ENCODE measurements around the gene EBPL. TPM values are rescaled to one million over a fixed set of nuclear protein-coding genes. Genes with fewer than 3 reads are reported as not detected.
"Not testable (repeated sequence)": the region's sequence is repeated elsewhere in the genome, so short reads cannot be mapped to it uniquely, and the experiment has no call there.

The EBPL gene
- total RNA-seq, 2 experiments from 2014 or later: 27.5 to 28.1 TPM

DNA sequence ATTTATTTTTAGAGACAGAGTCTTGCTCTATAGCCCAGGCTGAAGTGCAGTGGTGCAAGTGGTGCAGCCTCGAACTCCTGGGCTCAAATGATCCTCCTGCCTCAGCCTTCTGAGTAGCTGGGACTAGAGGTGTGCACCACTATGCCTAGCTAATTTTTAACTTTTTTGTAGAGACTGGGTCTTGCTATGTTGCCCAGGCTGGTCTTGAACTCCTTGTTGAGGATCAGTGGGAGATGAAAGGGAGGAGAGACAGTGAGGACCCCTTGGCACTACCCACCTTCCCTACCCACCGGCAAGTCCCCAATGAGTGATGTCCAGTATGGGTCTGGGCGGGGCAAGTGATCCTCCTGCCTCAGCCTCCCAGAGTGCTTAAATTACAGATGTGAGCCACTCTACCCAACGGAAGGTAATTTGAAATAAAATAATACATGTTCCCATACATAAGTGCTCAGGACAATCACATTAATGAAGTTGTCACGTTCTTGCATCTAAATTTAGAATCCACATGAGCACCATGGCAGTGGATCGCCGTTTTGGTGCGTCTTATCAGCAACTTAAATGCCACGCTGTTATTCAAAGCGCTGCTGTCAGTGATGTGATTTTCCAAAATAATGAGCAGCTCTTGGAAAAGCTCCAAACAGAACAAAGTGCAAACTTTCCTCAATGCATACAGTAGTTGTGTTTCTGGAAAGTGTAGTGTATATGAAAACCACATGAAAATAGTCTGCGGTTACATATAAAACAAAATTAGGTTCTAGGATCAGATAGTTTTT, 68.9 kb downstream of the EBPL start:
- ChIA-PET POLR2A (no interaction called here), CTCF (no interaction called here)
- no peak for DNase-seq
- no peaks in the 10 kb centered on the region for H3K9me3 Mint-ChIP-seq
- no peaks in the 10 kb centered on the region for H3K36me3 Mint-ChIP-seq (ENCODE audit: low read depth)
- no peaks in the 10 kb centered on the region for H3K4me1 Mint-ChIP-seq
- no peak overlapping the region for H3K4me3 Mint-ChIP-seq
- H3K27me3 Mint-ChIP-seq: no peaks in the 10 kb centered on the region
- H3K27ac Mint-ChIP-seq: no peak overlapping the region

DNA sequence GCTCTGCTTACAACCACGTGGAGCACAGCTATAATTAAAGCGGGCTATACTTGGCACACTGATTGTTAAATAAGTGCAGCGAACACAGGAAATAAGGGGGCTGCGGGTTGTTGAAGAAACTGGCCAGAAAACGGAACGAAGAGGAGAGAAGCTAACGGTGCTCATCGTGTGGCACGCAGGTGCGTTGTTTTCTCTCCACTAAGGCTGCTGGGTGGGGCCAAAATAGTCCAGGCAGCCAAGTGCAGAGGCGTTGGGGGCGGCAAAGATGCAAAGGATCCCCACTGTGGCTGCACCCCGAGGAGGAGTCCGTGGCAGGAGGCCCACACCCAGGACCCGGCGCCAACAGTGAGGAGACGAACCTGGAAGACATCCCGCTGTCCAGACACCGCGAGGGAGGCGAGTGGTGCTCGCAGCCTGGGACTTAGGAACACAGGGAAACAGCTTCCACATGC, 71.1 kb downstream of the EBPL start:
- Mint-ChIP-seq H3K36me3 (ENCODE audit: low read depth) (no peaks in the 10 kb centered on the region), H3K27me3 (no peaks in the 10 kb centered on the region), H3K9me3 (no peaks in the 10 kb centered on the region), H3K27ac (no peak overlapping the region), H3K4me1 (no peaks in the 10 kb centered on the region), H3K4me3 (no peak overlapping the region)
- DNase-seq: no peak
- CTCF ChIA-PET: interaction anchor here (1.3 kb wide), 1 partner anchor 12 kb away, joined by 3 read pairs; no protein-coding TSS in a partner anchor
- POLR2A ChIA-PET: interaction anchor here (1.5 kb wide), 1 partner anchor 9 kb away, joined by 3 read pairs; no protein-coding TSS in a partner anchor

DNA sequence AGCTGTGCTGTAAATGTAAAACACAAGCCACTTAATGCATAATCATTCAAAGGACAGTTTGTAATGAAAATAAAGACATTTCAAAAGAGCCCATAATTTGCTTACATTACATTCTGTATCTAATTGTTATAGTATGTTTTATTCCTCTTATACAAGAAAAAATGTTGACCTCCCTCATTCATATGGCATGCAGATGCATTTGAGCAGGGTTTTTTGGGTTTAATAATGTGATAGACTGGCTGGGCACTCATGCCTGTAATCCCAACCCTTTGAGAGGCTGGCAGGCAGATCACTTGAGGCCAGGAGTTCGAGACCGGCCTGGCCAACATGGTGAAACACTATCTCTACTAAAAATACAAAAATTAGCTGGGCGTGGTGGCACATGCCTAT, 74.6 kb downstream of the EBPL start:
- no peak for DNase-seq
- Mint-ChIP-seq H3K27ac (no peak overlapping the region), H3K36me3 (ENCODE audit: low read depth) (no peaks in the 10 kb centered on the region), H3K27me3 (no peaks in the 10 kb centered on the region), H3K4me1 (no peaks in the 10 kb centered on the region), H3K4me3 (no peak overlapping the region), H3K9me3 (no peaks in the 10 kb centered on the region)
- CTCF ChIA-PET: no interaction called here
- POLR2A ChIA-PET: no interaction called here

DNA sequence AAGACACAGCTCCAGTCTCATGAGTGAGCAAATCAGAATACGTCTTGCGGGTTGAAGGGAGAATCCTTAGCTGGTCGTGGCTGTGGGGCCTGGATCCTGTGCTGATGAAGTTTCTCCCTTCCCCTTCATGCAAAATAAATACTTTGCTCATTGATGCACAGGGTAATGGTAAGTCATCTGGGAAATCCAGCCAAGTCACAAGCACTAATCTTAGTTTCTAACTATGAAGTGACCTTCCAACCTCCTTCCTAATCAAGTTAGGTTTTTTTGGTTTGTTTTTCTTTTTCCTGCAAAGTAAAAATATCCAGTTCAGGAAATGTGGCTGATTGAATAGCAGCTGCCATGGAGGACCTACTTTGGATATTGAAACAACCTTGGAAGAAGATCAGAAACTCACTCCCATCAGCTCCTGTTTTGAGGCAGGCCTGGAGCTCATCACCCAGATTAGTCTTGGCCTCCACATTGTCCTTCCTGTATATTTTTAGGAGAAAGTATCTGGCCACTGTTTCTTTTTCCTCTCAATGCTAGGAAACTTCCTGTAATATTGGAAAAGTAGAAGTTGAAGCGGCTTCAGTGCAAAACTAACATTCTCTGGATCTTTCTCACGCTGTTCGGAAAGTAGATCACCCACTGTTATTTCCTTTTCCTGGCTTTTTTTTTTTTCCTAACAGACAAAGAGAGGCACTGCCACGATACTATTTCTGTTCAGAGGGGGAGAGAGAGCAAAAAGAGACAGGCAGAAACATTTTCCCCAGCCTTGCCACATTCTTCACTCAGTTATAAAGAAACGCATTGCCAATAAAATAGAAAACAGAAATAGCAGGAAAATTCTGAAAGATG, 75.2 kb downstream of the EBPL start:
- POLR2A ChIA-PET: no interaction called here
- CTCF ChIA-PET: no interaction called here
- Mint-ChIP-seq H3K4me3 (no peak overlapping the region), H3K27me3 (no peaks in the 10 kb centered on the region), H3K4me1 (no peaks in the 10 kb centered on the region), H3K27ac (no peak overlapping the region), H3K36me3 (ENCODE audit: low read depth) (no peaks in the 10 kb centered on the region), H3K9me3 (no peaks in the 10 kb centered on the region)
- DNase-seq: no peak

DNA sequence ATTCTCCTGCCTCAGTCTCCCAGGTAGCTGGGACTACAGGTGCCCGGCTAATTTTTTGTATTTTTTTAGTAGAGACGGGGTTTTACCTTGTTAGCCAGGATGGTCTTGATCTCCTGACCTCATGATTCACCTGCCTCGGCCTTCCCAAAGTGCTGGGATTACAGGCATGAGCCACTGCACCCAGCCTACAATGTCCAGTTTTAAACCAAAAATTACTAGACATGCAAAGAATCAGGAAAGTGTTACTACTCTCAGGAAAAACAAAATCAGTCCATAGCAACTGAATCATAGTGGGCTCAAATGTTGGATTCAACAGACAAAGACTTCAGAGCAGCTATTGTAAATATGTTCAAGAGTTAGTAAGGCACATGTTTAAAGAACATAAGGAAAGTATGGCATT, 79.2 kb downstream of the EBPL start:
- H3K4me1 Mint-ChIP-seq; H3K36me3 Mint-ChIP-seq (ENCODE audit: low read depth); POLR2A ChIA-PET; H3K27me3 Mint-ChIP-seq; H3K27ac Mint-ChIP-seq; DNase-seq; H3K9me3 Mint-ChIP-seq; H3K4me3 Mint-ChIP-seq: not testable (repeated sequence)
- CTCF ChIA-PET: interaction anchor here (1.1 kb wide), 1 partner anchor 10 kb away, joined by 3 read pairs; no protein-coding TSS in a partner anchor

Other genes starting within 250 kb of the EBPL start
- gene CAB39L, start 247.4 kb downstream of the EBPL start, total RNA-seq: 1 to 10 TPM; 5.5 TPM
- gene SETDB2, start 247.2 kb downstream of the EBPL start, total RNA-seq: 10 to 100 TPM; 14.8 to 16.0 TPM
- 100 to 1,000 TPM; 135 to 144 TPM for gene PHF11, start 195.5 kb downstream of the EBPL start, total RNA-seq
- 10 to 100 TPM; 18.5 to 19.0 TPM for gene RCBTB1, start 105.9 kb downstream of the EBPL start, total RNA-seq
- gene ARL11, start 63.0 kb downstream of the EBPL start, total RNA-seq: under 1 TPM; 0.63 to 0.81 TPM
- 10 to 100 TPM; 34.9 to 36.1 TPM for gene KPNA3, start 101.2 kb upstream of the EBPL start, total RNA-seq
- 1 to 10 TPM; 3.9 to 4.1 TPM for gene SPRYD7, start 244.9 kb upstream of the EBPL start, total RNA-seq

All from activated CD4-positive, alpha-beta memory T cell treated with anti-CD3 and anti-CD28 coated beads, Interleukin-2, amount 10 ng/mL, durations not matched to agents 7 days and 5 days (primary cell).